GM15510 (cell line): ENCODE data around the gene MCC.

ENCODE experiments used
- POLR2A ChIP-seq: IDR thresholded peaks from 3 replicates; pipeline ENCODE4 v1.6.1; 2011; ENCODE audit warnings: borderline replicate concordance; ENCODE audit not compliant: insufficient read length; ENCODE audit errors: extremely low read depth

The MCC gene

GRCh38 chr5:113337515-113338415 is 150.5 kb downstream of the MCC start:
- no peak for TF ChIP-seq POLR2A

- no peak for TF ChIP-seq POLR2A
Measured at GRCh38 chr5:113336975-113337374, 151.3 kb downstream of the MCC start.

DNA sequence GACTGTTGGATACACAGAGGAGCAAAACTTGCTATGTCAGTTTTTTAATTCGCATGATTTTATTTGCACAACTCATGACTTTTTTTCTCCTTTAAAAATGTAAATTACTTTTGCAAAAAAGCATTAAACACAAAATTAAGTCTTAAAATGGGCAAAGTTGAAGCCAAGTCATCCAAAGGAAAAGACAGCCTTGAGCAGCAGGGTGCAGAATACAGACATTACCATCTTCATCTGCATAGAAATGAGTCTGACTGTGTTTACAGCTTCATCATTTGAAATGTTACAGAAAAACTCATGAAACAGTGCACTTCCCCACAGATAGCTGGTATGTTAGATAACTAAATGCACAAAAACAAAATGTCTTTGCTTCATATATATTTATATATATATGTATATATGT is 154.8 kb downstream of the MCC start:
- TF ChIP-seq POLR2A = no peak

DNA sequence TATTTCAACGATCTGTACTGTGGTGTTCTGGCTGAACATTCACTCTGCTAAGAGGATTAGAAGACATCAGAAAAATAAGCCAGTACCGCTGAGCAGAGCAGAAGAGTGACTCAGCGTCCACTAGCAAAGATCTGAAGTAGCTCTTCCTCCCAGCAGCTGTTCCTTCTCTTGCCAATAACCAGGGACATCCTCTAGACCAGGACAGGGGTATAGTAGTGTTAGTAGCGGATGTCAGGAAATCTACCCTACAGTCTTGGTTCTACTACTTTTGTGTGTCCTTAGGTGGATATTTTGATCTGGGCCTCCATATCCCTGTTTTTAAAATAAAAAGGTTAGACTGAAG is 157.1 kb downstream of the MCC start:
- no peak for TF ChIP-seq POLR2A

- TF ChIP-seq POLR2A = no peak
Measured at GRCh38 chr5:113330533-113331208, 157.6 kb downstream of the MCC start.

DNA sequence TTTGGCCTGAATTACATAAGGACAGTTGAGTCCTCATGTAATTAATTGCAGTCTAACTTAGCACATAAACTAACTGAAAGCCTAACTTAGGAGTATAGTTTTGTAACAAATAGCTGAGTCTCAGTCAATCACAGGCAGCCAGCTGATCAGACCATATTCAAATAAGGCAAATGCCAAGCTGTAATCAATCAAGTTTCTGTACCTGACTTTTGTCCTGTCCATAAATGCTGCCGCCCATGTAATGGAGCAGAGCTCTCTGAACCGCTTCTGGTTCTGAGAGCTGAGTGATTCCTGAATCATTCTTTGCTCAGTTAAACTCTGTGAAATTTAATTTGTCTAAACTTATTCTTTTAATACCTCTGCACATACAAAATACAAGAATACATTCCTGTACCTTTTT is 158.3 kb downstream of the MCC start:
- TF ChIP-seq POLR2A = no peak

- no peak for TF ChIP-seq POLR2A
Measured at GRCh38 chr5:113325054-113325453, 163.2 kb downstream of the MCC start.

DNA sequence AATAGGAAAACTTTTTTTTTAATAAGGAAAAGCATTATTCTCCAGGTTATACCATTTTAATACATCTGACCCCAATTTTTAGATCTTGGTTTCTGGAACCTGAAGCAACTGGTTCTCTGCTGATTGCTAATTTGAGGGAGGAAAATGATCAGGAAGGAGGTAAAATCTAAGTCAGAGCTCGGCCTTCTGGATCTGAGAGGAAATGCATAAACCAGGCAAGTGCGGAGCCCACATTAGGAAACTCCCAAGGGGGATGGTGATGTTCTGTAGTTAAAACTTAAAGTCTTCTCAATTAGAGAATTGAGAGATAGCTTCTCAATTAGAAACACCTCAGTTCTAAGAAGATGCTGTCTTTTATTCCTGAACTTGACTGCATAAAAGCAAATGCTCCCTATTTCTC is 167.0 kb downstream of the MCC start:
- no peak for TF ChIP-seq POLR2A

DNA sequence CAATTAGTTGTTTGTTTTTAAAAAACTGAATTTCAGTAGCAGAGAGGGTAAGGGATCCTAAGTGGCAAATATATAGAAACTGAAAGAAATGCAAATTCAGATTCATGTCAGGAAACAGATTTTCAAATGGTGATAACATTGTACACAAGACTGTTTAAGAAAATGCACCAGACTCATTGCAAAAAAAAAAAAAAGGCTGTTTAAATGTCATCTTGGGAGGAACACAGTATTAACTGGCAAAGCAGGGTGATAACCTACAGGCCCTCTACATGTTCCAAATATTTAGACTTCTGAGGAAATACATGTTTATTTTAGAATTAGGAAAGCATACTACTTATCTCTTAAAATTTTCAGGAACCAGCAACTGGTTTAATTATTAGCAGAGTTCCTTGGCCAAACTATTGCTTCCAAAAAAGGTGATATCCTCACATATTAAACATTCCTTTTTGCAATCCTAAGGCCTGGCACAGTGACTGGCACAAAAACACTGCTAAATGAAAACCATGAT is 167.9 kb downstream of the MCC start:
- TF ChIP-seq POLR2A = no peak

DNA sequence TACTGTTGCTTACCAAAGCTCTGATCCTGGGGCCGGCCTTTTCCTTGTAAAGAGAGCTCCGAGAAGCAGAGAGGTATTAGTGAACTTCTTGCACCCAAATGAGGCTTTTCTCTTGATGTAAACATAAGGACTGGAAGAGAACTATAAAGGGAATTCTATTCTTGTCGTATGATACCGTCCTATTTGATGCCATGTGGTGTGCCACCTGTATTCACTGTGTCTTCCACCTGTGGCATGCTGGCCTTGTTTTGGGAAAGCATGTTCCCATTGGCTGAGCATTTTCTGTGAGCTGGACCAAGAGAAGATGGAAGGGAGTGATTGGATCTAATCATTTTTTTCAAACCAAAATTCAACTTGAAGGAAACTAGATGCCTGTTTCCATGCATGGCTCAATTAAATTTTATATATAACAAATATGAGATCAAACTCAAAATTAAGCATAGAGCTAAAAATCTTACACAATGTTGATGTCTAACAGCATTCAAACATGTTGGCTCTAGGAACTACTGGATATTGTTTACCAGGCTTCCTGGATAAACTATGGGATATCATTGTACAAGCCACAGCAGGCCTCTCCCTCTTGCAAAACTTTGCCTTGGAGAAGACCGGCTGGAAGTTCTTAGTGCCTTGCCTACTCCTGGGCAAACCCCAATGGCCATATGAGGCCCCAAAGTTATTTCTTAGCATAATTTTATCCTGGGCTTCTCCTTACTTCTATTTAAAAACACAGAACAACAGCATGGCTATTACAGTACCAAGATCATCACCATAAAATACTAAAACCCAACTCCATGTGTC is 168.8 kb downstream of the MCC start:
- TF ChIP-seq POLR2A = no peak

DNA sequence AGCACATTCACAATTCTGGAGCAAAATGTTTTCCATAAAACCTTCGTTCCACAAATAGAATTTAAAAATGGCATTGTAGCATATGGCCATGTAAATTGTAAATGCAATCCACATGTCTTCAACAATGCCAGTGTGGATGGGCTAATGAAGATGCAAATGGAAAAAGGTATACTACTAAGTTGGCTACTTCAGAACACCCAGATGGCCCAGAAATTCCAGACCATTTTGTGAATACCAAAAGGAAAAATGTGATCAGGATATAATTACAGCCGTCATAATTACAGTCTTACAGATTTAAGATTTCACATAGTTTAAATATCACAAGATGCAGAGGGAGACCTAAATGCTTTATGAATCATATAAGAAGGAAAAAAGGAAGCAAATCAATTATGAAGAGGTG is 170.6 kb downstream of the MCC start:
- TF ChIP-seq POLR2A = no peak

- TF ChIP-seq POLR2A = no peak
Measured at GRCh38 chr5:113311301-113311700, 177.0 kb downstream of the MCC start.

DNA sequence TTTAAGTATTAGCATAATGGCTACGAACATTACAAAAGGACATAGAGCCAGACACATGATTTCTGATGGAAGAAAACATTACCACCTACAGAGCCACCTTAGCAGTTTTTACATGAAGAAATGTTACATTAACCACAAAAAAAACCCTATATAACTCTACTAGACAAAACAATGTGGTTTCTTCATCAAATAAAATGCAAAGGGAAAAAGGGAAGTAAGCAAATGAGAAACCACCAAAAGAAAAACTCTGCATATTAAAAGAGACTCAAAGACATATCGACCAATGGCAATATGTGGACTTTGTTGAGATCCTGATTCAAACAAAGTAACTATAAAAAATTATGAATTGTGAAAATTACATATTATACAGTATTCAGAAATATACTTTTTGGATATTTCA is 186.1 kb downstream of the MCC start:
- TF ChIP-seq POLR2A = no peak

DNA sequence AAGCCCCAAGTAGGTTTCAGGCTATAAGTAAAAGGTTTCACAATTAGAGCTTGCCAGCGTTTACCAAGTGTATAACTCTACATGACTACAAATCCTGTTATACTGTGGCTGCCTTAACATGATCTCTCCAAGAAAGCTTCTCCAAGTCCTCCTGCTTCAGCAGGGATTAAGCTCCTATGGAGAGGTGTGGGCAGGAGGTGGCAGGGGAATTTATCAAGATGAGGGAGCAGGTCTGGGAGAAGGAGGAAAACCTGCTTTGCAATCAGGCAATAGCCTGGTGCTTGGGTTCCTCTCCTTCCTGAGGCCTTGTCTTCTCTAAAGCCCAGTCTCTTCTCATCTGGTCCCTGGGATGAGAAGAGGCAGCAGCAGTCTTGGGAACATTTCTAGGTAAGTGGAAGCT is 188.7 kb downstream of the MCC start:
- no peak for TF ChIP-seq POLR2A

DNA sequence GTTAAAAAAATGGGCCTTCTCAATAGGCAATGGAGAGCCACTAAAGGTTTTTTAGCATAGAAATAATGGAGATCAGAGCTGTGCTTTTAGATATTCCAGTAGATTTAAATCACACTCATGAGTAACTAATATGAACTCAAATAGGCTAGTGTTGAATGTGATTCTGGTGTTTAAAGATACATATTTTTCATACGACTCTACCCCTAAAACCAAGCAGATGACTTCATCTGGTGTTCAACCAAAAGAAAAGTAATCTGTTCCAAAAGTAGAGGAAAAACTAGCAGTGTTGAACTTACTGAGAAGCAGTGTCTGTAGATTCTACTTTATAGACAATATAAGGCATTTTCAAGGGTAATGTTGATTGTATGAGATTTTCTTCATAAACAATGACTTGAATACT is 191.6 kb downstream of the MCC start:
- TF ChIP-seq POLR2A = no peak
